Cardiac fibroblast (primary cell): ENCODE data around the gene HMGA1.

ENCODE experiments used
- DNase-seq, 2 donors: peaks; one replicate each; pipeline versions ENCODE4 v3.0.0 to v3.0.0-alpha.2; 2010; ENCODE audit warnings: low read depth in 2 of 2
- H3K4me3 ChIP-seq, 2 donors: replicated peaks in 1 of 2; 1 replicate in 1 of 2; 2 replicates in 1 of 2; pipeline ENCODE4 v1.5.1; 2011; ENCODE audit warnings: low read depth in 2 of 2, low read length in 2 of 2, mild to moderate bottlenecking in 2 of 2, moderate library complexity in 1 of 2
- TF ChIP-seq, protein P1 (sequence below): IDR thresholded peaks from one replicate; pipeline ENCODE4 v1.5.1; 2011; ENCODE audit warnings: low read depth, mild to moderate bottlenecking, low read length, inconsistent platforms

The HMGA1 gene

GRCh38 chr6:34280216-34280615 is 43.5 kb downstream of the HMGA1 start:
- no peak overlapping the region for H3K4me3 ChIP-seq
- TF ChIP-seq, protein P1, sequence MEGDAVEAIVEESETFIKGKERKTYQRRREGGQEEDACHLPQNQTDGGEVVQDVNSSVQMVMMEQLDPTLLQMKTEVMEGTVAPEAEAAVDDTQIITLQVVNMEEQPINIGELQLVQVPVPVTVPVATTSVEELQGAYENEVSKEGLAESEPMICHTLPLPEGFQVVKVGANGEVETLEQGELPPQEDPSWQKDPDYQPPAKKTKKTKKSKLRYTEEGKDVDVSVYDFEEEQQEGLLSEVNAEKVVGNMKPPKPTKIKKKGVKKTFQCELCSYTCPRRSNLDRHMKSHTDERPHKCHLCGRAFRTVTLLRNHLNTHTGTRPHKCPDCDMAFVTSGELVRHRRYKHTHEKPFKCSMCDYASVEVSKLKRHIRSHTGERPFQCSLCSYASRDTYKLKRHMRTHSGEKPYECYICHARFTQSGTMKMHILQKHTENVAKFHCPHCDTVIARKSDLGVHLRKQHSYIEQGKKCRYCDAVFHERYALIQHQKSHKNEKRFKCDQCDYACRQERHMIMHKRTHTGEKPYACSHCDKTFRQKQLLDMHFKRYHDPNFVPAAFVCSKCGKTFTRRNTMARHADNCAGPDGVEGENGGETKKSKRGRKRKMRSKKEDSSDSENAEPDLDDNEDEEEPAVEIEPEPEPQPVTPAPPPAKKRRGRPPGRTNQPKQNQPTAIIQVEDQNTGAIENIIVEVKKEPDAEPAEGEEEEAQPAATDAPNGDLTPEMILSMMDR = no peak
- no peak for DNase-seq

GRCh38 chr6:34281702-34282334 is 45.1 kb downstream of the HMGA1 start:
- DNase-seq = peak in 1 of 2 donors; percentile 28
- TF ChIP-seq, protein P1 = no peak
- H3K4me3 ChIP-seq = no peak overlapping the region

- TF ChIP-seq, protein P1 = no peak
- H3K4me3 ChIP-seq = no peak overlapping the region
- peak; percentile 88 to 90 for DNase-seq
These were observed 48.1 kb downstream of the HMGA1 start for GRCh38 chr6:34284563-34285447.

GRCh38 chr6:34285448-34286164 is 48.9 kb downstream of the HMGA1 start:
- TF ChIP-seq, protein P1 = no peak
- H3K4me3 ChIP-seq = no peak overlapping the region
- DNase-seq = no peak

DNA sequence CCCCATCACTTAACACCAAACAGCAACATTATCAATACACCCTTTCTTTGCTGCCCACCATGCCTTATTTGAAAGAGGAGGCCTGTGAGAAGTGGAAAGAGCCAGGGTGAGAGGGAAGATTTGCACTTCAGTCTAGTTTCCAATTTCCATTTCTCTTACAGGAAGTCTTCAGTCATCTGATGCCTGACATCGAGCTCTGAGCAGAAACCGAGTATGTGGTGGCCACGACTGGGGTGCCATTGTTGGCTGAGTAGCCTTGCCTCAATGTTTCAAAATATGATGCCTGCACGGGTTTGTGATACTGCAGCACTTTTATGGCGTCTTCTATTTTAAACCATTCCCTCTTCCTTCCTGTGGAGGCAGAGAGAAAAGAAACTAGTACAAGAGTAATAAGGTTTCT is 51.9 kb downstream of the HMGA1 start:
- no peak overlapping the region for H3K4me3 ChIP-seq
- TF ChIP-seq, protein P1 = no peak
- DNase-seq = no peak

DNA sequence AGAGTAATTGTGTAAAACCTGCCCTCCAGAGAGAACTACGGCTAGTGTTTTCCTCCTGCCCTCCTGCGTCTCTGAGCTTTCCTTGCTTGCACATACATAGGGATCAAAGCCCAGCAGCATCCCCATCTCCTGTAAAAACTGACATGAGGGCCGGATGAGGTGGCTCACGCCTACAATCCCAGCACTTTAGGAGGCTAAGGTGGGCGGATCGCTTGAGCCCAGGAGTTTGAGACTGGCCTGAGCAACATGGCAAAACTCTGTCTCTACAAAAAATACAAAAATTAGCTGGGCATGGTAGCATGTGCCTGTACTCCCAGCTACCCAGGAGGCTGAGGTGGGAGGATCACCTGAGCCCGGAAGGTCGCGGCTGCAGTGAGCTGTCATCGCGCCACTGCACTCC is 52.5 kb downstream of the HMGA1 start:
- DNase-seq = no peak
- H3K4me3 ChIP-seq = no peak overlapping the region
- TF ChIP-seq, protein P1 = no peak
